ENCODE measurements around the gene ATF4.

The ATF4 gene

GRCh38 chr22:39524089-39524752 lies 3.9 kb downstream of the ATF4 start (continued):
- TF ChIP-seq PATZ1 (CRISPR knock-in tag; IDR thresholded peaks at IDR 0.05; ENCODE audit: borderline replicate concordance) (no peak), ZFP3 (CRISPR knock-in tag; IDR thresholded peaks at IDR 0.05) (no peak), CSRNP3 (CRISPR knock-in tag; IDR thresholded peaks at IDR 0.05) (no peak), ISL1 (CRISPR knock-in tag; IDR thresholded peaks at IDR 0.05) (no peak), OSR1 (CRISPR knock-in tag; IDR thresholded peaks at IDR 0.05) (no peak), TOX (CRISPR knock-in tag; IDR thresholded peaks at IDR 0.05; ENCODE audit: borderline replicate concordance) (no peak), ZNF70 (CRISPR knock-in tag; IDR thresholded peaks at IDR 0.05) (no peak), RARB (CRISPR knock-in tag; IDR thresholded peaks at IDR 0.05) (no peak), ESRRG (CRISPR knock-in tag; IDR thresholded peaks at IDR 0.05) (no peak), TSHZ2 (CRISPR knock-in tag; IDR thresholded peaks at IDR 0.05) (no peak)

- TF ChIP-seq ZNF70 (CRISPR knock-in tag; IDR thresholded peaks at IDR 0.05): no peak
- no peak for TF ChIP-seq ZC3H10 (CRISPR knock-in tag; IDR thresholded peaks at IDR 0.05)
- TF ChIP-seq ZNF8 (CRISPR knock-in tag; IDR thresholded peaks at IDR 0.05): no peak
- no peak for TF ChIP-seq TCF4 (CRISPR knock-in tag; IDR thresholded peaks at IDR 0.05; ENCODE audit: borderline replicate concordance)
- no peak for TF ChIP-seq CSDC2 (CRISPR knock-in tag; IDR thresholded peaks at IDR 0.05)
- no peak for TF ChIP-seq CREB5 (CRISPR knock-in tag; IDR thresholded peaks at IDR 0.05; ENCODE audit: low read depth)
- TF ChIP-seq OSR1 (CRISPR knock-in tag; IDR thresholded peaks at IDR 0.05): no peak
- TF ChIP-seq POU6F1 (CRISPR knock-in tag; IDR thresholded peaks at IDR 0.05; ENCODE audit: borderline replicate concordance, low read depth): no peak
- TF ChIP-seq PATZ1 (CRISPR knock-in tag; IDR thresholded peaks at IDR 0.05; ENCODE audit: borderline replicate concordance): no peak
- no peak for TF ChIP-seq CSRNP3 (CRISPR knock-in tag; IDR thresholded peaks at IDR 0.05)
- no peak for TF ChIP-seq RARB (CRISPR knock-in tag; IDR thresholded peaks at IDR 0.05)
- TF ChIP-seq ISL1 (CRISPR knock-in tag; IDR thresholded peaks at IDR 0.05): no peak
- no peak for TF ChIP-seq TSHZ2 (CRISPR knock-in tag; IDR thresholded peaks at IDR 0.05)
- no peak for TF ChIP-seq ZFP3 (CRISPR knock-in tag; IDR thresholded peaks at IDR 0.05)
- TF ChIP-seq ARNTL (CRISPR knock-in tag; IDR thresholded peaks at IDR 0.05; ENCODE audit: borderline replicate concordance, low read depth): no peak
- TF ChIP-seq GLIS3 (CRISPR knock-in tag; IDR thresholded peaks at IDR 0.05): no peak
- peak; percentile 1; the same call in 2 of the 3 replicates for ATAC-seq
Measured at GRCh38 chr22:39524753-39525657, 4.6 kb downstream of the ATF4 start.
